ENCODE data around the gene OR7E24.
A peak's percentile ranks its signal among the peaks of the same experiment; 100 is the strongest.

OR7E24 gene

DNA sequence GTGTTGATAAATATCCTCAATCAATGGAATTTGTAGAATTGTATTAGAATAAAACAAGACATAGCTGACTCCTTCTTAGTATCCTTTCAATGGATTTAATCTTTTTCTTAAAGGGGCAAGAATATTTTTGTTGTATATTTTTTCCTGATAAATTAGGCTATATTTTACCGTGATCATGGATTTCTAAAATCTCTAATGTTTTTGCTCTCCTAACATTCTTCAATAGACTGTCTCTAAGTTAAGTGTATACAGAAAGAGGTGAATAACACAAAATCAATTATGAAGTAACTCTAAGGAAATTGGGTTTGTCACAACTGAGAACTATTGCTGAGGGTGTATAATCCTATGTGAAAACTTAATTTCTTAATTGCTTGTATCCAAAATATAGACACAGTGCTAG, at the start of gene OR7E24:
Gene OR7E24, plus strand, starts transcription at position 301 of the 400 bp plus-strand sequence. CDS start 114 bp downstream, outside the sequence.
- DNase-seq = no peak

DNA sequence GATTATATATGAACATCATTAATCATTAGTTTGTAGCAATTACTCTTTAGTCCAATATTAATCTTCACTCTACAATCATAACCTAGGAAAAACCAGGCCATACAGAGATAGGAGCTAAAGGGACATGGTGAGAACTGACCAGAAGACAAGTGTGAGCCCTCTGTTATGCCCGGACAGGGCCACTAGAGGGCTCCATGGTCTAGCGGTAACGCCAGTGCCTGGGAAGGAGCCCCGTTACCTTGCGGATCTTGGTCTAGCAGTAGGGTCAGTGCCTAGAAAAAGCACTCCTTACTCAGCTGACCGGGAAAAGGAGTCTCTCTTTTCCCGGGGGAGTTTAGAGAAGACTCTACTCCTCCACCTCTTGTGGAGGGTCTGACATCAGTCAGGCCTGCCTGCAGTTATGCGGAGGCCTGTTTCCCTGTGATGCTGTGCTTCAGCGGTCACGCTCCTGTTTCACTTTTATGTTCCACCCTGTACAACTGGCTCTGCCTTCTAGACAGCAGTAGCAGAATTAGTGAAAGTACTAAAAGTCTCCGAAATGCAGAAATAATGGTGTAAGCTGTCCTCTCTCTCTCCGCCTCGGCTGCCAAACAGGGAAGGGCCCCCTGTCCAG, 45.1 kb upstream of the OR7E24 start:
- peak; percentile 93 for DNase-seq

DNA sequence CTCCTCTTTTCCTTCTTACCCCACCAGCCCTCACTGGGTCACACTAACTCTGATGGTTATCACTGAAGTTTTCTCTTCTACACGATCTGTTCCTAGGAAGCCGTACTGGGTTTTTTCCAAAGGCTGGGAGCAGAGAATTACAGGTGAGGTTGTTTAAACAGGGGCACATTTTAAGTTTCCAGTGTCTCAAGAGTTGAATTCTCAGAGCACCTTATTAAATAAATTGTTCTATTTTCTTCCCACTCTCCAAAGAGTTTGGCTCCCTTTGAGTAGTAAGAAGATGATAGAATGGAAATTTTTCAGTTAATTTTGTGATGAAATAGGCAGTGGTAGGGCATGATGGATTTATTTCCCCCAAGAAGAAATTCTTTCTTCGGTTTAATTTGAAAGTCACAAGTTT, 31.2 kb upstream of the OR7E24 start, which contains the start of gene OR7D4:
Gene OR7D4, minus strand, starts transcription at position 101 of the 400 bp plus-strand sequence. CDS start 4,752 bp downstream, outside the sequence.
- no peak for DNase-seq

DNA sequence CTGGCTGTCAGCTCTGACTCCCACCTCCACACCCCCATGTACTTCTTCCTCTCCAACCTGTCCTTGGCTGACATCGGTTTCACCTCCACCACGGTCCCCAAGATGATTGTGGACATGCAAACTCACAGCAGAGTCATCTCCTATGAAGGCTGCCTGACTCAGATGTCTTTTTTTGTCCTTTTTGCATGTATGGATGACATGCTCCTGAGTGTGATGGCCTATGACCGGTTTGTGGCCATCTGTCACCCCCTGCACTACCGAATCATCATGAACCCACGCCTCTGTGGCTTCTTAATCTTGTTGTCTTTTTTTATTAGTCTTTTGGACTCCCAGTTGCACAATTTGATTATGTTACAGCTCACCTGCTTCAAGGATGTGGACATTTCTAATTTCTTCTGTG, 506 bp downstream of the OR7E24 start:
- DNase-seq = no peak

DNA sequence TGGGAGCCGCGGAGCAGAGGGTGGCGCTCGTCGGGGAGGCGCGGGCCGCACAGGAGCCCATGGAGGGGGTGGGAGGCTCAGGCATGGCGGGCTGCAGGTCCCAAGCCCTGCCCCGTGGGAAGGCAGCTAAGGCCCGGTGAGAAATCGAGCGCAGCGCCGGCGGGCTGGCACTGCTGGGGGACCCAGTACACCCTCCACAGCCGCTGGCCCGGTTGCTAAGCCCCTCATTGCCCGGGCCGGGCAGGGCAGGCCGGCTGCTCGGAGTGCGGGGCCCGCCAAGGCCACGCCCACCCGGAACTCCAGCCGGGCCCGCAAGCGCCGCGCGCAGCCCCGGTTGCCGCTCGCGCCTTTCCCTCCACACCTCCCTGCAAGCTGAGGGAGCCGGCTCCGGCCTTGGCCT, 32.8 kb downstream of the OR7E24 start:
- peak; percentile 24 for DNase-seq

DNA sequence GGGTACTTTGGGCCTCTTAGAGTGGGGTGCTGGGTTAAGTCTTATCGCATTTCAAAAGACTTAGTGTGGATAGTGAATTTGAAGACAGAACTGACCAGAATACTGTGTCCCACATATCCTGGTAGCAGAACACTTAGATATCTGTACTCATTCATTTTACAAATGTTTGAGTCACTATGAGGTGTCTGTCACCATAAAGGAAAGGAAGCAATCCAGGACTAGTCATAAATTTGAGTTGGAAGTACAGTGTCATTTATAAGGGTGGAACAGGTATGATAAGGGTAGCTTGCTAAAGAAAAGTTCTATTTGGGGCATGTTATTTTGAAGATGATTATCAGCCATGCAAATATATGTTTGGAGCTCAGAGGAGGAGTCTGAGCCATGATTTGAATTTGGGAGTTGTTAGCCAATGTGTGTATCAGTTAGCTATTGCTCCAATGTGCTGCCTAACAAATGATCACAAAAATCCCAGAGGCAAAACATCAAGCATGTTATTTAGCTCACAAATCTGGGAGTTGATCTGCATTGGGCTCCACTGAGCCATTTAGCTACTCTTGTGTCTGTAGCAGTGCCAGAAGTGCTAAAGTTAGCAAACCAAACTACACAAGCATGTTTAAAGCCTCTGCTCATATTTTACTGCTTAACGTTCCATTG, 38.6 kb downstream of the OR7E24 start:
- no peak for DNase-seq

DNA sequence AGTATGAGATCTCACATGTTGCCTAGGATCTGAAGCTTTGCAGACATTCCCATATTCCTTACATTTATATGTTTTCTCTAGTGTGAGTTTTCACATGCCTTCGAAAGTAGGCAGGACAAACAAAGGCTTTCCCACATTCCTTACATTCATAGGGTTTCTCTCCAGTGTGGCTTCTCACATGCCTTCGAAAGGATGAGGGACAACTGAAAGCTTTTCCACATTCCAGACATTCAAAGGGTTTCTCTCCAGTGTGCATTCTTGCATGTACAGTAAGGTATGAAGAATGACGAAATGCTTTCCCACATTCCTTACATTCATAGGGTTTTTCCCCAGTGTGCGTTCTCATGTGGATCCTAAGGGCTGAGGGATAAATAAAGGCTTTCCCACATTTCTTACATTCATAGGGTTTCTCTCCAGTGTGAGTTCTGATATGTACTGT, 44.7 kb downstream of the OR7E24 start:
- DNase-seq = no peak

DNA sequence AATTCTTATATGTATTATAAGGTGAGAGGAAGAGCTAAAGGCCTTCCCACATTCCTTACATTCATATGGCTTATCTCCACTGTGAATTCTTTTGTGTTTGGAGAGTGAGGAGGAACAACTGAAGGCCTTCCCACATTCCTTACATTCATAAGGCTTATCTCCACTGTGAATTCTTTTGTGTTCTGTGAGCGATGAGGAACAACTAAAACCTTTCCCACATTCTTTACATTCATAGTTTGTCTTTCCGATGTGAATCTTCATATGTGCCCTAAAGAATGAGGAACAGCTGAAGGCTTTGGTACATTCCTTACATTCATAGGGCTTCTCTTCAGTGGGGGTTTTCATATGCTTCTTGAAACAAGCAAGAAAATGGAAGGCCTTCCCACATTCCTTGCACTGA, 45.6 kb downstream of the OR7E24 start:
- no peak for DNase-seq

Data from OCI-M1 (cell line).